GM18511 (cell line): ENCODE results near the gene ADAMTS16.

Experiments used
- ATAC-seq: cut with Tn5 transposase; IDR thresholded peaks from one replicate; pipeline ENCODE4 v1.9.1; 2021; ENCODE audit warnings: mild to moderate bottlenecking, moderate library complexity; ENCODE audit not compliant: unreplicated experiment

Gene ADAMTS16

GRCh38 chr5:5367739-5368138 is 227.6 kb downstream of the ADAMTS16 start:
- ATAC-seq = no peak

GRCh38 chr5:5369051-5369605 is 229.0 kb downstream of the ADAMTS16 start:
- no peak for ATAC-seq
